GM12878 (cell line): ENCODE results near the gene ATP2C2.

Source experiments
- MTA2 ChIP-seq: fragments of 450-650 bp; IDR thresholded peaks from 2 replicates; pipeline ENCODE4 v1.6.1; 2016; ENCODE audit warnings: low read depth, mild to moderate bottlenecking, moderate library complexity
- POLR2A ChIP-seq: IDR thresholded peaks from 2 replicates; pipeline ENCODE4 v1.6.1; 2011; ENCODE audit warnings: low read depth, mild to moderate bottlenecking, low read length
- ZNF207 ChIP-seq: fragments of 450-650 bp; IDR thresholded peaks from 2 replicates; pipeline ENCODE4 v1.6.1; 2014; ENCODE audit warnings: antibody characterized with exemption, mild to moderate bottlenecking, borderline replicate concordance
- TF ChIP-seq, protein P1 (sequence below): fragments of 450-650 bp; IDR thresholded peaks from 2 replicates; pipeline ENCODE4 v1.6.1; 2016; ENCODE audit warnings: mild to moderate bottlenecking, moderate library complexity, borderline replicate concordance
- TF ChIP-seq, protein P2 (sequence below), 3 experiments: IDR thresholded peaks in 2 of 3; conservative IDR thresholded peaks in 1 of 3; 2 replicates each; pipeline ENCODE4 v1.5.1; 2011; ENCODE audit warnings: low read depth in 3 of 3, low read length in 3 of 3, mild to moderate bottlenecking in 3 of 3, control low read depth in 2 of 3, moderate library complexity in 2 of 3, inconsistent platforms in 1 of 3, mixed read lengths in 1 of 3; ENCODE audit not compliant: control insufficient read depth in 2 of 3, insufficient read depth in 1 of 3; ENCODE audit errors: extremely low read depth in 1 of 3

DNA sequence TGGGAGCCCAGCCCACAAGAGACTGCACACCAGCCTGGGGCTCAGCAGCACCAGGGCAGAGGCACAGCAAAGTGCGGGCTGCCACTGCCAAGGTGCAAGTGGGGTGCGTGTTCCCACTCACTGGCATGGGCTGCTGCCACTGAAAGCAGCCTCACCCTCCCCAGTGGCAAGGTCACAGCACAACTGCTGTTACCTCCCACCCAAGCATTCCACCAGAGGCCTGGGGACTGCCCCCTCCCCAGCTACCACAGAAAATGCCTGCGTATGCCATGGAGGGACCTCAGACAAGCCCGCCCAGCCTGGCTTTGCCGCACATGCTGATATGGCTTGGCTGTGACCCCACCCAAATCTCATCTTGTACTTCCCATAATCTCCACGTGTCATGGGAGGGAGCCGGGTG, 103.0 kb downstream of the ATP2C2 start:
- no peak for TF ChIP-seq MTA2
- TF ChIP-seq ZNF207 = no peak
- no peak for TF ChIP-seq POLR2A
- TF ChIP-seq, protein P1, sequence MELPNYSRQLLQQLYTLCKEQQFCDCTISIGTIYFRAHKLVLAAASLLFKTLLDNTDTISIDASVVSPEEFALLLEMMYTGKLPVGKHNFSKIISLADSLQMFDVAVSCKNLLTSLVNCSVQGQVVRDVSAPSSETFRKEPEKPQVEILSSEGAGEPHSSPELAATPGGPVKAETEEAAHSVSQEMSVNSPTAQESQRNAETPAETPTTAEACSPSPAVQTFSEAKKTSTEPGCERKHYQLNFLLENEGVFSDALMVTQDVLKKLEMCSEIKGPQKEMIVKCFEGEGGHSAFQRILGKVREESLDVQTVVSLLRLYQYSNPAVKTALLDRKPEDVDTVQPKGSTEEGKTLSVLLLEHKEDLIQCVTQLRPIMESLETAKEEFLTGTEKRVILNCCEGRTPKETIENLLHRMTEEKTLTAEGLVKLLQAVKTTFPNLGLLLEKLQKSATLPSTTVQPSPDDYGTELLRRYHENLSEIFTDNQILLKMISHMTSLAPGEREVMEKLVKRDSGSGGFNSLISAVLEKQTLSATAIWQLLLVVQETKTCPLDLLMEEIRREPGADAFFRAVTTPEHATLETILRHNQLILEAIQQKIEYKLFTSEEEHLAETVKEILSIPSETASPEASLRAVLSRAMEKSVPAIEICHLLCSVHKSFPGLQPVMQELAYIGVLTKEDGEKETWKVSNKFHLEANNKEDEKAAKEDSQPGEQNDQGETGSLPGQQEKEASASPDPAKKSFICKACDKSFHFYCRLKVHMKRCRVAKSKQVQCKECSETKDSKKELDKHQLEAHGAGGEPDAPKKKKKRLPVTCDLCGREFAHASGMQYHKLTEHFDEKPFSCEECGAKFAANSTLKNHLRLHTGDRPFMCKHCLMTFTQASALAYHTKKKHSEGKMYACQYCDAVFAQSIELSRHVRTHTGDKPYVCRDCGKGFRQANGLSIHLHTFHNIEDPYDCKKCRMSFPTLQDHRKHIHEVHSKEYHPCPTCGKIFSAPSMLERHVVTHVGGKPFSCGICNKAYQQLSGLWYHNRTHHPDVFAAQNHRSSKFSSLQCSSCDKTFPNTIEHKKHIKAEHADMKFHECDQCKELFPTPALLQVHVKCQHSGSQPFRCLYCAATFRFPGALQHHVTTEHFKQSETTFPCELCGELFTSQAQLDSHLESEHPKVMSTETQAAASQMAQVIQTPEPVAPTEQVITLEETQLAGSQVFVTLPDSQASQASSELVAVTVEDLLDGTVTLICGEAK = no peak
- TF ChIP-seq, protein P2, sequence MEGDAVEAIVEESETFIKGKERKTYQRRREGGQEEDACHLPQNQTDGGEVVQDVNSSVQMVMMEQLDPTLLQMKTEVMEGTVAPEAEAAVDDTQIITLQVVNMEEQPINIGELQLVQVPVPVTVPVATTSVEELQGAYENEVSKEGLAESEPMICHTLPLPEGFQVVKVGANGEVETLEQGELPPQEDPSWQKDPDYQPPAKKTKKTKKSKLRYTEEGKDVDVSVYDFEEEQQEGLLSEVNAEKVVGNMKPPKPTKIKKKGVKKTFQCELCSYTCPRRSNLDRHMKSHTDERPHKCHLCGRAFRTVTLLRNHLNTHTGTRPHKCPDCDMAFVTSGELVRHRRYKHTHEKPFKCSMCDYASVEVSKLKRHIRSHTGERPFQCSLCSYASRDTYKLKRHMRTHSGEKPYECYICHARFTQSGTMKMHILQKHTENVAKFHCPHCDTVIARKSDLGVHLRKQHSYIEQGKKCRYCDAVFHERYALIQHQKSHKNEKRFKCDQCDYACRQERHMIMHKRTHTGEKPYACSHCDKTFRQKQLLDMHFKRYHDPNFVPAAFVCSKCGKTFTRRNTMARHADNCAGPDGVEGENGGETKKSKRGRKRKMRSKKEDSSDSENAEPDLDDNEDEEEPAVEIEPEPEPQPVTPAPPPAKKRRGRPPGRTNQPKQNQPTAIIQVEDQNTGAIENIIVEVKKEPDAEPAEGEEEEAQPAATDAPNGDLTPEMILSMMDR (IDR thresholded peaks at IDR 0.05 in 2 of 3, conservative IDR thresholded peaks at IDR 0.05 in 1 of 3; ENCODE audit: control insufficient read depth in 2 of 3, extremely low read depth in 1 of 3, insufficient read depth in 1 of 3, low read depth in 3 of 3, low read length in 3 of 3) = no peak
